Heart left ventricle (tissue), 16 donors: ENCODE measurements around the gene ADAMTS12. TPM values are rescaled to one million over a fixed set of nuclear protein-coding genes. Genes with fewer than 3 reads are reported as not detected.
A peak's percentile ranks its signal among the peaks of the same experiment; 100 is the strongest.

ENCODE experiments used
- ATAC-seq, 4 donors: fragments of 200-7000 bp; cut with Tn5 transposase; one replicate each; pipeline ENCODE4 v1.9.1; 2020 to 2022; ENCODE audit warnings: moderate library complexity in 4 of 4, mild to moderate bottlenecking in 3 of 4, moderate number of reproducible peaks in 1 of 4
- DNase-seq, 5 donors: peaks; one replicate each; pipeline ENCODE4 v3.0.0-alpha.2; 2020
- H3K27ac ChIP-seq, 12 donors: fragments of 200-600 bp; sonication (generic) in 4 of 12; one replicate each; pipeline versions ENCODE4 v1.5.0 to v1.8.0; 2016 to 2022; ENCODE audit warnings: mild to moderate bottlenecking in 2 of 12
- H3K27me3 ChIP-seq, 9 donors: fragments of 200-600 bp; sonication (generic) in 2 of 9; one replicate each; pipeline versions ENCODE4 v1.5.1 to v1.8.0; 2016 to 2022; ENCODE audit warnings: mild to moderate bottlenecking in 3 of 9
- H3K36me3 ChIP-seq, 9 donors: fragments of 200-600 bp; sonication (generic) in 2 of 9; one replicate each; pipeline versions ENCODE4 v1.5.0 to v1.8.0; 2018 to 2022; ENCODE audit warnings: mild to moderate bottlenecking in 2 of 9
- H3K4me1 ChIP-seq, 12 donors: fragments of 200-600 bp; sonication (generic) in 4 of 12; one replicate each; pipeline versions ENCODE4 v1.5.0 to v1.8.0; 2016 to 2022; ENCODE audit warnings: mild to moderate bottlenecking in 3 of 12
- H3K4me3 ChIP-seq, 12 donors: fragments of 200-600 bp; sonication (generic) in 4 of 12; one replicate each; pipeline versions ENCODE4 v1.5.0 to v1.8.0; 2017 to 2022; ENCODE audit warnings: mild to moderate bottlenecking in 9 of 12, moderate library complexity in 4 of 12
- H3K9me3 ChIP-seq, 12 donors: fragments of 200-600 bp; sonication (generic) in 4 of 12; one replicate each; pipeline versions ENCODE4 v1.5.0 to v1.8.0; 2016 to 2022; ENCODE audit warnings: mild to moderate bottlenecking in 1 of 12
- CTCF ChIP-seq, 12 donors: fragments of 200-600 bp; sonication (generic) in 4 of 12; IDR thresholded peaks; one replicate each; pipeline versions ENCODE4 v1.5.0 to v1.8.0; 2018 to 2022; ENCODE audit warnings: antibody characterized with exemption in 12 of 12, mild to moderate bottlenecking in 5 of 12
- POLR2A ChIP-seq, 2 donors: fragments of 450-650 bp; IDR thresholded peaks; one replicate each; pipeline ENCODE4 v1.6.1; 2017; ENCODE audit warnings: antibody characterized with exemption in 2 of 2, mild to moderate bottlenecking in 2 of 2, moderate library complexity in 2 of 2
- WGBS, 4 donors: extraction: QIAGEN DNeasy Blood & Tissue Kit in 2 of 4; methylation state at CpG; one replicate each; pipeline versions ENCODE4 v1.1.5 to v1.1.7; 2013 to 2018; 5-methylcytosine and 5-hydroxymethylcytosine counted together
- intact Hi-C, 10 donors: fragments of 100-400 bp; cut with DNase I; formaldehyde crosslinking; loops; one replicate each; pipeline versions ENCODE4 v1.11.1 to v1.14.2; 2022
- polyA plus RNA-seq, 2 donors: library from polyadenylated mRNA; stranded (reverse); fragments of 200-250 nt; gene quantifications; one replicate each; pipeline ENCODE4 v1.2.3, GENCODE V29; 2013
- total RNA-seq, 9 donors: library from RNA; depleted of rRNA in 2 of 9; stranded (reverse); fragments of >200 nt in 2 of 9; fragmentation: NEBNext Ultra II Directional in 3 of 9; extraction: Animal tissue kit (Norgen Biotek cat#: 25700) in 3 of 9; gene quantifications; one replicate each; pipeline versions ENCODE4 v1.1.0 to v1.2.4, GENCODE V29; 2016 to 2023
- donor health status: ischemic (EF 13 %, LVEDD 7.1; RV severe dilation, severe dysfunction).
- donor health status: healthy with polysubstance abuse.
- donor health status: DM: no; HTN: yes; CAD: no.
- donor health status: DM: no; HTN: no; CAD: no.
- donor health status: ischemic (EF 25% LVEDD 6.9; RV normal size, moderate dysfunction).
- donor health status: ischemic (EF 25% LVEDD 5.7; RV mildly dilated, moderate dysfunction).
- donor health status: healthy.
- donor health status: DM: yes; HTN: yes; CAD: no.
- donor health status: ischemic (EF 35%, LVEDD 5.7; RV mildly dilated, moderate dysfunction).
- donor health status: nonischemic (EF 11% LVEDD 7.7; RV severe dilation, severe dysfunction).
- donor health status: DM: yes; HTN: yes; CAD: no.
- donor health status: PGD.
- donor health status: ischemic (EF 29% LVEDD 5.4; RV normal size, mild dysfunction).
- donor health status: nonischemic (EF 23%, LVEDD 6.1; RV moderate dilation, normal function).

ADAMTS12 gene
- total and polyA plus RNA-seq, 11 donors: 0.72 to 4.7 (median 1.7) TPM

DNA sequence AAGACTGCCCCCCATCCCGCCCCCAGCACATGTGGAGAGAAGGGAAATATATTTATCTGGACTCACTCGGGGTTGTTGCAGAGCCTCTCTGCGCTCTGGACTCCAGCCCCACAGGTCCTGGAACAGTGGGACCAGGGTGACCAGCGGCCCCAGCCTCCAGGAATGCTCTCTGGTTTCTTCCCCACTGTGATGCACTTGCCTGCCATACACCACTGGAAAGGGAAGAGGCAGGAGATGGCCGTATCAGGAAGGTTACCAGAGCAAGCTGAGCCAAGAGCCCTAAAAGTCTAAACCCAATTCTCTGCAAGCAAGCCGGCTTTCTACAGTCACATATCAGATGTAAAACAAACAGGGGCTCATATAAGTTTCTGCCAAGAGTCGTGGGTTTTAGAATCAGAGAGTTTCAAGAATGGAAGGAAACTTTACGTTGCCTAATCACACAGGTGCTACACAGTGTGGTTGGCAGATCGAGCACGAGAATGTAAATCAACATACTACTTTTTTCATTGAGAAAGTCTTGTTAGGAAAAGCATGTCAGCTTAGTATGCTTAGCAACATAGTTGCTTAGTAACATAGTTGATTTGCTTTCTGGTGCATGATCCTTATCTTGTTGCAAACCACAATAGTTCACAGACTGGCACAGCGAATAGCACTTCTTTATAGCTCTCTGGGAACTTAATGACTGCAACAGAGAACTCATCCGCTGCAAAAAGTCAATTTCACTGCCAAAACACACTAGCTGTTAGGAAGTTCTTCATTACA lies 249.9 kb downstream of the ADAMTS12 start:
- ATAC-seq: no peak
- Histone ChIP-seq H3K4me1 (peaks cover 0 to 5% (median 0%) of the 10 kb centered on the region in 12 donors), H3K27me3 (no peaks in the 10 kb centered on the region), H3K9me3 (peaks cover 0 to 29% (median 2%) of the 10 kb centered on the region in 12 donors), H3K4me3 (no peak overlapping the region), H3K36me3 (peaks cover 0 to 9% (median 0%) of the 10 kb centered on the region in 9 donors), H3K27ac (no peak overlapping the region)
- 70 to 77% (median 71%) methylated on average over 12 of the region's 12 CpGs for WGBS, 4 donors
- no peak for TF ChIP-seq POLR2A (IDR thresholded peaks at IDR 0.05)
- TF ChIP-seq CTCF (IDR thresholded peaks at IDR 0.05): no peak
- no peak for DNase-seq
- intact Hi-C loops: no loop called here

- Histone ChIP-seq H3K27me3 (no peaks in the 10 kb centered on the region), H3K9me3 (peaks cover 0 to 25% (median 2%) of the 10 kb centered on the region in 12 donors), H3K4me1 (peaks cover 0 to 5% (median 0%) of the 10 kb centered on the region in 12 donors), H3K4me3 (no peak overlapping the region), H3K36me3 (peaks cover 0 to 9% (median 0%) of the 10 kb centered on the region in 9 donors), H3K27ac (no peak overlapping the region)
- TF ChIP-seq POLR2A (IDR thresholded peaks at IDR 0.05): no peak
- TF ChIP-seq CTCF (IDR thresholded peaks at IDR 0.05): no peak
- WGBS, 4 donors: 65 to 77% (median 69%) methylated on average over 7 of the region's 7 CpGs
- peak in 3 of 4 donors; percentile 30 to 64 (median 42) for ATAC-seq
- DNase-seq: no peak
- intact Hi-C loops: no loop called here
Measured at GRCh38 chr5:33639474-33639873, 252.3 kb downstream of the ADAMTS12 start.

GRCh38 chr5:33637011-33637410 lies 254.8 kb downstream of the ADAMTS12 start:
- intact Hi-C loops: no loop called here
- WGBS, 4 donors: 50 to 71% (median 54%) methylated on average over 3 of the region's 3 CpGs
- ATAC-seq (no peak), DNase-seq (no peak)
- peaks cover 0 to 4% (median 0%) of the 10 kb centered on the region in 9 donors for H3K36me3 ChIP-seq
- H3K27ac ChIP-seq: no peak overlapping the region
- H3K4me3 ChIP-seq: no peak overlapping the region
- H3K27me3 ChIP-seq: no peaks in the 10 kb centered on the region
- H3K9me3 ChIP-seq: peaks cover 0 to under 1% (median 0%) of the 10 kb centered on the region in 12 donors
- peaks cover 0 to 5% (median 0%) of the 10 kb centered on the region in 12 donors for H3K4me1 ChIP-seq
- no peak for TF ChIP-seq CTCF (IDR thresholded peaks at IDR 0.05)
- TF ChIP-seq POLR2A (IDR thresholded peaks at IDR 0.05): no peak

- Histone ChIP-seq H3K27ac (no peak overlapping the region), H3K27me3 (no peaks in the 10 kb centered on the region), H3K9me3 (no peaks in the 10 kb centered on the region), H3K4me1 (peaks cover 0 to 5% (median 0%) of the 10 kb centered on the region in 12 donors), H3K36me3 (peaks cover 0 to 4% (median 0%) of the 10 kb centered on the region in 9 donors), H3K4me3 (no peak overlapping the region)
- intact Hi-C loops: no loop called here
- ATAC-seq (no peak), DNase-seq (no peak)
- no peak for TF ChIP-seq CTCF (IDR thresholded peaks at IDR 0.05)
- TF ChIP-seq POLR2A (IDR thresholded peaks at IDR 0.05): no peak
- 64 to 74% (median 68%) methylated on average over 3 of the region's 3 CpGs for WGBS, 4 donors
Measured at GRCh38 chr5:33635582-33635981, 256.2 kb downstream of the ADAMTS12 start.
